ENCODE results near the gene TJP1.
"Not testable (repeated sequence)": the region's sequence is repeated elsewhere in the genome, so short reads cannot be mapped to it uniquely, and the experiment has no call there.

Gene TJP1

DNA sequence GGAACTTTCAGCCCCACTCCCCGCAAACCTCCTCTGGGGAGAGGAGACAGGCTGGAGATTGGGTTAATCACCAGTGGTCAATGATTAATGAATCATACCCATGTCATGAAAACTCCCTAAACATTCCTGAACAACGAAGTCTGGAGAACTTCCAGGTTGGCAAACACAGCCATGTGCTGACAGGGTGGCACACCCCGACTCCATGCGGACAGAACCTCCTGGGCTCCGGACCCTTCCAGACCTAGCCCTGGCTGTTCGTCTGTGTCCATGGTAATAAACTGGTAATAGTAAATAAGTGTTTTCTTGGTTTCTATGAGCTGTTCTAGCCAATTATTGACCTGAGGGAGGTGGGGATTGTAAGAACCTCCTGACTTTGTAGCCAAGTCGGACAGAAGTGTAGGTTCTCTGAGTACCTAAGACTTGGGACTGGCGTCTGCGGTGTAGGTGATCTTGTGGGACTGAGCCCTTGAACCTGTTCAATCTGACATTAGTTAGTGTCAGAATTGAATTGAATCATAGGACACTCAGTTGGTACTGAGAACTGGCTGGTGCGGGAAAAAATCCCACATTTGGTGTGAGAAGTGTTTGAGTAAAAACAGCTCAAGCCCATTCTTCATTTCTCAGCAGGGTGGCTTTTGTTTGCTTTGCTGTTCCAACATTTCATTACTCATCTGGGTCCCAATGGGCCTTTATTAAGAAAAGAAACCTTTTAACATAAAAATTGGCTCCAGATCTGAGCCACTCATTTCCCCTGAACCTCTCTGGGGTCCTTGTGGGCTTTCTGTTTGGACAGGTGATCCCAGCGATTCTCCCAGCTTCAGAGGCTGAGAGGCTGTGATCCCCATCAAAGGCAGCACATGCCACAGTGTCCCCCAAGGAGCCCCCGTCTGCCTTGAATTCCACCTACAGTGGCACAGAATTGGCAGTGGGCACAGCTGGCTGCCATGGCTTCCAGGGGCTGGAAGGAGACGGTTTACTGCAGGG lies 151.0 kb downstream of the TJP1 start:
- no peak overlapping the region for H3K27ac ChIP-seq (ENCODE audit: insufficient read depth, low read depth, low read length, poor library complexity, severe bottlenecking)
- H3K4me1 ChIP-seq (ENCODE audit: control insufficient read depth, insufficient read depth, low read length) = peaks cover 8% of the 10 kb centered on the region
- H3K4me3 ChIP-seq (ENCODE audit: insufficient read depth, low read depth, low read length) = no peak overlapping the region
- no peaks in the 10 kb centered on the region for H3K9me3 ChIP-seq (ENCODE audit: control insufficient read depth, low read length)
- H3K27me3 ChIP-seq (ENCODE audit: control insufficient read depth, insufficient read depth, low read length, poor library complexity, severe bottlenecking) = peaks cover 10% of the 10 kb centered on the region
- WGBS, 2 experiments = 84 to 85% methylated on average over 13 of the region's 13 CpGs
- no peaks in the 10 kb centered on the region for H3K36me3 ChIP-seq (ENCODE audit: control insufficient read depth, insufficient read depth, low read length)

DNA sequence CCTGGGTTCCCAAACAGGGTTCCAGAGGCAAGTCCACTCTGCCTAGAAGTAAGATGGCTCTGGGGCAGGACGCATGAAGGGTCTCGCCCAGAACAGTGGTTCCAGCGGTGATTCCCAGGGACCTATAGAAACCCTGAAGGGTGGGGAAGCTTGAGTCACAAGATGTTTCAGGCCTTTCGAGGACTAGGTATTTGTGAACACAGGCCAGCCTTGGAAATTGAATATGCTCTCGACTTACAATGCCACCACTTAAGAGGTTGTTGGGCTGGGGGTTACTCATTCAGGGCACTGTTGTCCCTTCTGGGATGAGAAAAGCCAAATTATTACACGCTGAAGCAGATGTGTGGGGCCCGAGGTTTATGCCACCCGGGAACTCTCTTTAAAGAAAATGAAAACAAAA lies 152.0 kb downstream of the TJP1 start:
- Histone ChIP-seq H3K27me3 (ENCODE audit: control insufficient read depth, insufficient read depth, low read length, poor library complexity, severe bottlenecking) (peaks cover 3% of the 10 kb centered on the region), H3K27ac (ENCODE audit: insufficient read depth, low read depth, low read length, poor library complexity, severe bottlenecking) (no peak overlapping the region), H3K4me3 (ENCODE audit: insufficient read depth, low read depth, low read length) (no peak overlapping the region), H3K36me3 (ENCODE audit: control insufficient read depth, insufficient read depth, low read length) (no peaks in the 10 kb centered on the region), H3K4me1 (ENCODE audit: control insufficient read depth, insufficient read depth, low read length) (peaks cover 8% of the 10 kb centered on the region), H3K9me3 (ENCODE audit: control insufficient read depth, low read length) (no peaks in the 10 kb centered on the region)
- 93 to 95% methylated on average over 8 of the region's 8 CpGs for WGBS, 2 experiments

DNA sequence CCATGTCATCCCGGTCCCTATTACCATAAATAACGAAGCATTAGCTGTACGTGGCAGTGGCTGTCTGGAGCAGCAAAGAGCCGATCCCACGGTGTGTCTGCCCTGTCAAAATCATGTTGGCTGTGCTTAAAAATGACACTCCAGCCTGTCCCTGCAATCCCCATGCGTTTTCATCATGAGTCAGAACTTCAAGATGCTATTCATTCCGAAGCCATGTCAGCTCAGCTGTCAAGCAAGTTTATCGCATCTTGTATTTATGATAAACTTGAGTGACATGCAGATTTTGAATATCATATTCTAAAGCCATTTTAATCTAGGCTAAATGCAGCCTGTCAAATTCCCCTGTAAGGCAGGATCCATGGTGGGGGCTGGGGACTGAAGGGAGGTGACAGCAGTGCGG lies 152.4 kb downstream of the TJP1 start:
- Histone ChIP-seq H3K36me3 (ENCODE audit: control insufficient read depth, insufficient read depth, low read length) (no peaks in the 10 kb centered on the region), H3K4me1 (ENCODE audit: control insufficient read depth, insufficient read depth, low read length) (peaks cover 8% of the 10 kb centered on the region), H3K9me3 (ENCODE audit: control insufficient read depth, low read length) (no peaks in the 10 kb centered on the region), H3K27me3 (ENCODE audit: control insufficient read depth, insufficient read depth, low read length, poor library complexity, severe bottlenecking) (no peaks in the 10 kb centered on the region), H3K4me3 (ENCODE audit: insufficient read depth, low read depth, low read length) (no peak overlapping the region), H3K27ac (ENCODE audit: insufficient read depth, low read depth, low read length, poor library complexity, severe bottlenecking) (no peak overlapping the region)
- WGBS, 2 experiments = 87 to 90% methylated on average over 9 of the region's 9 CpGs

DNA sequence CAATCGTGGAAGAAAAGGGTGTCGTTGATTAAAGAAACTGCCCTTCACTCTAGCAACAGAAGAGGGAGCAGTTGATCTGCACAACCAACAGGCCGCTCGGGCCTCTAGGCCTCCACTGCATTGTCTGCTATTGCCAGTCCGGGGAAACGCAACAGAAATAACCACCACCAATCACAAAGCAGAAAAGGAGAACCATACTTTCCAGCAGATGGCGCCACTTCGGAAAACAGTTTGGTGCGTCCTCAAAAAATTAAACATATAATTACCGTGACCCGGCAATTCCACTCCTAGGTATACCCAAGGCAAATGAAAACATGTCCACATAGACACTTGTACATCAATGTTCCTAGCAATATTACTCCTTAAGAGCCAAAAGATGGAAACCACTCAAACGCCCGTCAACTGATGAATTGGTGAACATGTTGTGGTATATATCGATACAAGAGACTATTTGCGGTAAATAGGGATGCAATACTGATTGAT lies 154.1 kb downstream of the TJP1 start:
- WGBS, 2 experiments = 47 to 48% methylated on average over 15 of the region's 15 CpGs

DNA sequence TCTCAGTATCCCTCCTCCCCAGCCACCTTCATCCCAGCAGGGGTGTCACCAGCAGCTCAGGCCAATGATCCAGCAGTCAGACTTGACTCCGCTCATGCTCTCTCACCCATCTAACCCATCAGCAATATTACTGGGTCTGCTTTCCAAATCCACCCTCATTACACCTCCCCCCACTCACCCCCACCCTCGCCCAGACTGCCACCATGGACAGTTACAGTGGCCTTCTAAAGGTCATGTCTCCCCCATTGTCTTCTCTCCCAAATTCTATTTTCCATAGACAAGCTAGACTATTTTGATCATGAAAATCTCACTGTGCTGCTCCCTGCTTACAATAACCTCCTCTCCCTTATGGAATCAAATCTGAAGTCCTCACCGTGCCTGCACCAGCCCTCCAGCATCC lies 156.0 kb downstream of the TJP1 start:
- 93 to 94% methylated on average over 3 of the region's 3 CpGs for WGBS, 2 experiments
- Histone ChIP-seq H3K27ac (ENCODE audit: insufficient read depth, low read depth, low read length, poor library complexity, severe bottlenecking) (no peak overlapping the region), H3K36me3 (ENCODE audit: control insufficient read depth, insufficient read depth, low read length) (no peaks in the 10 kb centered on the region), H3K4me1 (ENCODE audit: control insufficient read depth, insufficient read depth, low read length) (peaks cover under 1% of the 10 kb centered on the region), H3K4me3 (ENCODE audit: insufficient read depth, low read depth, low read length) (no peak overlapping the region), H3K27me3 (ENCODE audit: control insufficient read depth, insufficient read depth, low read length, poor library complexity, severe bottlenecking) (no peaks in the 10 kb centered on the region), H3K9me3 (ENCODE audit: control insufficient read depth, low read length) (no peaks in the 10 kb centered on the region)

More for the DNA sequence above, 154.1 kb downstream of the TJP1 start:
- no peaks in the 10 kb centered on the region for H3K36me3 ChIP-seq (ENCODE audit: control insufficient read depth, insufficient read depth, low read length)
- no peak overlapping the region for H3K27ac ChIP-seq (ENCODE audit: insufficient read depth, low read depth, low read length, poor library complexity, severe bottlenecking)
- no peak overlapping the region for H3K4me3 ChIP-seq (ENCODE audit: insufficient read depth, low read depth, low read length)
- H3K27me3 ChIP-seq (ENCODE audit: control insufficient read depth, insufficient read depth, low read length, poor library complexity, severe bottlenecking) = no peaks in the 10 kb centered on the region
- no peaks in the 10 kb centered on the region for H3K9me3 ChIP-seq (ENCODE audit: control insufficient read depth, low read length)
- H3K4me1 ChIP-seq (ENCODE audit: control insufficient read depth, insufficient read depth, low read length) = peaks cover 8% of the 10 kb centered on the region

DNA sequence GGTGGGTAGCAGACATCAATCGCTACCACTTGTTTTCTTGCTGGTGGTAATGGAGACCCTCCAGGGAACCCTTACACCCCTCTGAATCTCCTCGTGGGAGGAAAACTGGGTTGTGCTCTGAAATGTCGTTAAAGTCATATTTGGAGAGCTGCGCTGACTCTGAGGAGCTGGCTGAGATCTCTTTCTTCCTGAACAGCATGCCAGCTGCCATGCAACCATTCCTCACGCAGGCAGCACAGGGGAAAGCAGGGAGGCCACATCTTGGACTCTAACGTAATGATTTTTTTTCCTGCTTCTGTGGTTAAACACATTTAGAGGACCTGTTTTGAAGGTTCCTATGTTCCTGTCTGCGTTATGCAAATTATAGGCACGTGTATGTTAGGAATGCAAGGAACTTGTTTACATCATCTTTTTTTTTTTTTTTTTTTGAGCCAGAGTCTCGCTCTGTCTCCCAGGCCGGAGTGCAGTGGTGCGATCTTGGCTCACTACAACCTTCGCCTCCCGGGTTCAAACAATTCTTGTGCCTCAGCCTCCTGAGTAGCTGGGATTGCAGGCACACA lies 156.7 kb downstream of the TJP1 start:
- Histone ChIP-seq H3K27me3 (ENCODE audit: control insufficient read depth, insufficient read depth, low read length, poor library complexity, severe bottlenecking) (no peaks in the 10 kb centered on the region), H3K4me1 (ENCODE audit: control insufficient read depth, insufficient read depth, low read length) (no peaks in the 10 kb centered on the region), H3K4me3 (ENCODE audit: insufficient read depth, low read depth, low read length) (no peak overlapping the region), H3K9me3 (ENCODE audit: control insufficient read depth, low read length) (no peaks in the 10 kb centered on the region), H3K27ac (ENCODE audit: insufficient read depth, low read depth, low read length, poor library complexity, severe bottlenecking) (no peak overlapping the region), H3K36me3 (ENCODE audit: control insufficient read depth, insufficient read depth, low read length) (no peaks in the 10 kb centered on the region)
- 84 to 88% methylated on average over 13 of the region's 13 CpGs for WGBS, 2 experiments

DNA sequence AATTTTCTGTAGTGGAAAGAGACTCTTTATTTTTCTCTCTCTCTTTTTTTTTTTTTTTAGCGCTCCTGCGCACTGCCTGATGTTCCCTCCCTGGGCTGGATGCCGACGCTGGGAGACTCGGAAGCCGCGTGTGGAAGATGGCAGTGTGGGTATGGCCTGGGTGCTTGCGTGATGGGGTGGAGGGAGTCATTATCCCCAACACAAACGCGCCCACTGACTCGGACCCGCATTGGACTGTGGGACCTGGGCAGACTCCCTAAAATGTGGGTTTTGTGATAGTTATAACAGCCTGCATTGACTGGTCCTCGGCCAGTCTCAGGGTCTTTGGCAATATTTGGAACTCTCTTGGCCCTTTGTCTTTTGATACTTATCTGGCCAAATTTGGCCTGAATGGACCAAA lies 157.9 kb downstream of the TJP1 start:
- no peaks in the 10 kb centered on the region for H3K27me3 ChIP-seq (ENCODE audit: control insufficient read depth, insufficient read depth, low read length, poor library complexity, severe bottlenecking)
- no peaks in the 10 kb centered on the region for H3K9me3 ChIP-seq (ENCODE audit: control insufficient read depth, low read length)
- WGBS, 2 experiments = 92 to 96% methylated on average over 13 of the region's 13 CpGs
- H3K4me3 ChIP-seq (ENCODE audit: insufficient read depth, low read depth, low read length) = no peak overlapping the region
- H3K36me3 ChIP-seq (ENCODE audit: control insufficient read depth, insufficient read depth, low read length) = no peaks in the 10 kb centered on the region
- no peak overlapping the region for H3K27ac ChIP-seq (ENCODE audit: insufficient read depth, low read depth, low read length, poor library complexity, severe bottlenecking)
- H3K4me1 ChIP-seq (ENCODE audit: control insufficient read depth, insufficient read depth, low read length) = no peaks in the 10 kb centered on the region

DNA sequence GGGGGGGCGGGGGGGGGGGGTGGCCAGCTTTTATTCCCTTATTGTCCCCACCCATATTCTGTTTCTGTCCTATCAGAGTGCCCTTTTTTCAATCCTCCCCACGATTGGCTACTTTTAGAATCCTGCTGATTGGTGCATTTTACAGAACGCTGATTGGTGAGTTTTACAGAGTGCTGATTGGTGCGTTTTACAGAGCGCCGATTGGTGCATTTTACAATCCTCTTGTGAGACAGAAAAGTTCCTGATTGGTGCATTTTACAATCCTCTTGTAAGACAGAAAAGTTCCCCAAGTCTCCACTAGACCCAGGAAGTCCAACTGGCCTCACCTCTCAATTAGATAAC lies 164.8 kb downstream of the TJP1 start:
- H3K36me3 ChIP-seq (ENCODE audit: control insufficient read depth, insufficient read depth, low read length); H3K4me1 ChIP-seq (ENCODE audit: control insufficient read depth, insufficient read depth, low read length); H3K27me3 ChIP-seq (ENCODE audit: control insufficient read depth, insufficient read depth, low read length, poor library complexity, severe bottlenecking); H3K27ac ChIP-seq (ENCODE audit: insufficient read depth, low read depth, low read length, poor library complexity, severe bottlenecking); H3K9me3 ChIP-seq (ENCODE audit: control insufficient read depth, low read length); H3K4me3 ChIP-seq (ENCODE audit: insufficient read depth, low read depth, low read length): not testable (repeated sequence)
- 90 to 98% methylated on average over 5 to 6 of the region's 6 CpGs for WGBS, 2 experiments

DNA sequence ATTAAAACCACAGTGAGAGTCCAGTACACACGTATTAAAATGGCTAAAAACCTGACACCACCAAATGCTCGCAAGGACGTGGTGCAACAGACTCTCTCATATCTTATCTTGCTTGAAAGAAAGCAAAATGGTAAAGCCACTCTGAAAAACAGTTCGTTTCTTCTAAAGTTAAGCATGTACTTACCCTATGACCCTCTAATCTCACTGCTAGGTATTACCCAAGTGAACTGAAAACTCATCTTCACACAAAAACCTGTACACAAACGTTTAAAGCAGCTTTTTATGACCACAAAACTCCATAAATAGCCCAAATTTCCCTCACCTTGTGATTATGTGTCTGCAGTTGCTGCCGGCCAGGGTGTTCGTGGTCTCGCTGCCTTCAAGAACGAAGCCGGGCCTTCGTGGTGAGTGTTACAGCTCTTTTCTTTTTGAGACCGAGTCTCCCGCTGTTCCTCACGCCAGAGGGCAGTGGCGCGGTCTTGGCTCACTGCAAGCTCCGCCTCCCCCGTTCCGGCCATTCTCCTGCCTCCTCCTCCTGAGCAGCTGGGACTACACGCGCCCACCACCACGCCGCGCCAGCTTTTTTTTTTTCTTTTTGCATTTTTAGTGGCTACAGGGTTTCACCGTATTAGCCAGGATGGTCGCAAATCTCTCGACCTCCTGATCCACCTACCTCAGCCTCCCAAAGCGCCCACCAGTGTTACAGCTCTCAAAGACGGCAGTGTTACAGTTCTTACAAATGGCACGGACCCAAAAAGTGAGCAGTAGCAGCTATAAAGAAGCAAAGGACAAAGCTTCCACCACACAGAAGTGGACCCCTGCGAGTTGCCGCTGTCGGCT lies 165.4 kb downstream of the TJP1 start:
- WGBS, 2 experiments = 60 to 64% methylated on average over 33 of the region's 33 CpGs
- Histone ChIP-seq H3K9me3 (ENCODE audit: control insufficient read depth, low read length) (no peaks in the 10 kb centered on the region), H3K4me3 (ENCODE audit: insufficient read depth, low read depth, low read length) (peak overlapping the region; percentile 5), H3K4me1 (ENCODE audit: control insufficient read depth, insufficient read depth, low read length) (no peaks in the 10 kb centered on the region), H3K36me3 (ENCODE audit: control insufficient read depth, insufficient read depth, low read length) (no peaks in the 10 kb centered on the region), H3K27ac (ENCODE audit: insufficient read depth, low read depth, low read length, poor library complexity, severe bottlenecking) (no peak overlapping the region), H3K27me3 (ENCODE audit: control insufficient read depth, insufficient read depth, low read length, poor library complexity, severe bottlenecking) (no peaks in the 10 kb centered on the region)

DNA sequence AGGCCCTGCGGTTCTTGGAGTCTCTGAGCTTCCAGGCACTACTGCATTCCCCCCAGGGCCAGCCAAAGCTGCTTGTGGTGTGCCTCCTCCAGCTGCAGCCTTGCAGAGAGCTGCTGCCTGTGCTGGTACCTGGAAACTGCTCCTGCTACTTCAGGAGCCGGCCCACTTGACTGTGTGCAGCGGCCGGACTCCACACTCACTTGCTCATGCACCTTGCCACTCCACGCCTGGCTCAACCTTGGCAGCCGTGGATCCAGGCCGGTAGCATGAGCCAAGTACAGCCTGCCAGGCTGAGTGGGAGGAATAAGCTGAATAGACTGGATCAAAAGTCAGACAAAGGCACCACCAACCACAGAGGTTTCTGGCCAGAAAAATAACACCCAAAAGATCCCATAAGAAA lies 169.7 kb downstream of the TJP1 start:
- Histone ChIP-seq H3K4me1 (ENCODE audit: control insufficient read depth, insufficient read depth, low read length) (no peaks in the 10 kb centered on the region), H3K4me3 (ENCODE audit: insufficient read depth, low read depth, low read length) (no peak overlapping the region), H3K27me3 (ENCODE audit: control insufficient read depth, insufficient read depth, low read length, poor library complexity, severe bottlenecking) (no peaks in the 10 kb centered on the region), H3K27ac (ENCODE audit: insufficient read depth, low read depth, low read length, poor library complexity, severe bottlenecking) (no peak overlapping the region), H3K36me3 (ENCODE audit: control insufficient read depth, insufficient read depth, low read length) (no peaks in the 10 kb centered on the region), H3K9me3 (ENCODE audit: control insufficient read depth, low read length) (no peaks in the 10 kb centered on the region)
- WGBS, 2 experiments = 93 to 95% methylated on average over 7 of the region's 7 CpGs

Data from ectodermal cell (in vitro differentiated cells).